UCSD-AML1 (cell line): ENCODE data around the gene GABRA5.
"Not testable (repeated sequence)": the region's sequence is repeated elsewhere in the genome, so short reads cannot be mapped to it uniquely, and the experiment has no call there.

Experiments used
- DNase-seq: peaks from one replicate; lab custom pipeline; 2025; ENCODE audit not compliant: unreplicated experiment; lab: John Stamatoyannopoulos, UW

The GABRA5 gene

DNA sequence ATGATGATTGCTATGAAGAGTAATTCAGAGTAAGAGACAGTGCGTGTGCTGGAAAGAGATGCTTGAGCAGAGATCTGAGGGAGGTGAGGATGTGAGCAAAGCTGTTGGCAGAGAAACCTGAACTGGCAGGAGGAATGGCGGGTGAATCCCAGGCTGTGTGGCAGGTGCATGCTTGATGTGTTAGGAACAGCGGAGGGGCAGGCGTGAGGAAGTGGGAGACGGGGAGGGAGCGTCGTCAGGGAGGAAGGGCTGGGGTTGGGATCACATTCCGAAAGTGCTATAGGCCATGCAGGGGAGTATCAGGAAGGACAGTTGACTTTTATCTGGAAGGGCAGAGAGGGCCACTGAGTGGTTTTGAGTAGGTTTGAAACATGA is 8.6 kb downstream of the GABRA5 start:
- no peak for DNase-seq

DNA sequence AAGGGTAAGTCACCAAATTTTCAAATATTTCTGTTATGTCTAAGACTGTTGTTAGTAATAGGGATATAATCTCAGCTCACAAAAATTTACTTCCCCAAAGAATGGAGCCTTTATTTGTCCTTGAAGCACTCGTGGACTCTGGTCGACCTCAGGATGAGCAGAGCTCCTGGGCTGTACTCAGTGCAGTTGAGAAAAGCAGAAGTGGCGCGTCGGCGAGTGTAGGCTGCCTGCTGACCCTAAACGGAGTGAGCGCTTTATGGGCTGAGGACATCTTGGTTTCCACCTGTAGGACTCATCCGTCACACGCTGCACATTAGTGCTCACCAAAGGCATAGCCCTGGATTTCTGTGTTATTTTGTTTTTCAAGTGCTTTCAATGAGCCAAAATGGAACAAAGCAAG is 11.0 kb downstream of the GABRA5 start:
- no peak for DNase-seq

DNA sequence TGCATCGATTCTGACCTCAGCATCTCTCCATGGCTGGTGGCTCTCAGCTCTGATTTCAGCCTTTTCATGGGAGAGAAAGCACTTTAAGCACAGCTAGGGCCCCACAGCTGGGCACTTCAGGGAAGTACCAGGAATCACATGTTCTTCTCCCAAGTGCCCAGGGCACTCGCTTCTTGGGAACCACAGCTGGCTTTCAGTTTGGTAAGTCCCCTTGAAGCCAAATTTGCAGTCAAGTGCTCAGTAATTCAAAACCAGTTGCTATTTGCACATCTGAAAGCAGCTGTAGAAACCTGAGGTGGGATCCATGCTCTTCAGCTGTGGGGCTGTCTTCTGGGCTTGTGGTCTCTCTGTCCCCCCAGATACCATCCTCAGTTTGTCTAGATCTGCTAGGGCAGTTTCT is 12.8 kb downstream of the GABRA5 start:
- no peak for DNase-seq

DNA sequence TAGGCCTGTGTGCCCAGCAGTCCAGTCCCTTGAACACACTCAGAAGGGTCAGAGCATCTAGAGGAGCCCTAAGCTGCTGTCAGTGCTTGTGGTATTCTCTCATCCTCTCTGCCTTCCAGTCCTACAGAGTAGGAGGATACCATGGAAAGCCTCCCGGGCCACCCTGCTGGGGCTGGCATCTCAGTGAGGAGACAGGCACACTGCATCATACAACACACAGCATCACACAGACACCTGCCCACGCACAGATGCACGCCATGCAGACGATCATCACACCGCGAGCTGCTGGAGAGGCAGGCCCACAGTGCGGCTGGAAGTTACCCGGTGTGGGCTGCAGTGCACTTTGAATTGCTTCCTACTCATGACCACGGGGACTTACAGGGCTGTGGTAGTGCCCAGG is 15.2 kb downstream of the GABRA5 start:
- DNase-seq: no peak

DNA sequence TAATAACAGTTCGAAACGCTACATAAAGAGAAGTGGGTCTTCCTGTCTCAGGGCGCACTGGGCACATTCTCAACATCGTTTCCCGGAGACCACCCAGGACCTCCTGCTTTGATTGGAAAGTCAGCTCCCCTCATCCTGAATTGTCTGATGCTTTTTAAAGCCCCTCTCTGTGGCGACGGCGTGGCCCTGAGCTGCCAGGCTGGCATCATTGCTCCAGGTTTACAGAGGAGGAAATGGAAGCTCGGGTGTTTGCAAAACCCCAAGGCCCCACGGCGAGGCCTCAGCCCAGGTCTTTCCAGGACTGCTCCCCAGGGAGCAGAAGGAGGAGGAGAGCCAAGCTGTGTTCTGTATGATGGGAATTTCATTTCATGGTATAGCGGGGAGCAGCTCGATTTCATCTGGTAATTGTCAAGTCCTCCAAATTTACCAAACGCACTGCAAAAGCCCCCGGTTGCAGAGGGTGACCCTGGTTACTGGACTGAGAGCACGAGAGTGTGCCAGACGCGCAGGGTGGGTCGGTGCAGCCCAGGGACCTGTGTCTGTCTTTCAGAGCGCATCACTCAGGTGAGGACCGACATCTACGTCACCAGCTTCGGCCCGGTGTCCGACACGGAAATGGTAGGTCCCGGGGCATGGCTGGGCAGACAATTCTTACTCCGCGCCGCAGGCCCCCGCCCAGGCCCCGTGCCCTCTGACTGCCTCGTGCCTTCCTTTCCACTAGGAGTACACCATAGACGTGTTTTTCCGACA is 15.9 kb downstream of the GABRA5 start:
- no peak for DNase-seq

DNA sequence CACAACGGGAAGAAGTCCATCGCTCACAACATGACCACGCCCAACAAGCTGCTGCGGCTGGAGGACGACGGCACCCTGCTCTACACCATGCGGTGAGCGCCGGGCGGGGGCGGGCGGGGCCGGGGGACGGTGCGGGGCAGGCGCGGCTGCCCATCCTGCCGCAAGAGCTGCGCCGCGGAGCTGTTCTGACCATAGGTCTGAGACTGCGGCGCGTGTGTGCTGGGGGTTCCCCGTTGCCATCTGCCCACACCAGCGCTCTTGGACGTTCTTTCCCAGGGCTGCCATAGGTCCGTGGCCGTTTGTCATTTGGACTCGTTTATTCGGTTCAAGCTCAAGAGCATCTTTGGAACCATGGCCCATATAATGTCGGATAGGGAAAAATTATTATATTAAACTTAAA is 16.6 kb downstream of the GABRA5 start:
- no peak for DNase-seq

DNA sequence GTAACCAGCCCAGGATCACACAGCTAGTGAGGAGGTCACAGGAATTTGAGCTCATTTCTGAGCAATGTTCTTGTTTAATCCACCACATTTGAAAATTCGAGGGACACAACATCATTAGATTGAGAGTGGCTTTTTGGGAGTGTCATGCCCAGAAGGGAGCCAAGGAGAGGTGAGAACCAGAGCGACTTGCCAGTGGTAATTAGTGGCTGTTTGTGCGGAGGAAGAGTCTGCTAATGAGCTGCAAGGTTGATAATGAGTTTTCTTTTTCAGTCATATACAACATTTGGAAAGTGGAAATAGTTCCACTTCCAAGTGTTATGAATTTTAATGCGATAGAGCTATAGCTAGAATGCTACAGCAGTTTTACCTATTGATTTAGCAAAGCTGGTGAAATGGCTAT is 19.7 kb downstream of the GABRA5 start:
- no peak for DNase-seq

DNA sequence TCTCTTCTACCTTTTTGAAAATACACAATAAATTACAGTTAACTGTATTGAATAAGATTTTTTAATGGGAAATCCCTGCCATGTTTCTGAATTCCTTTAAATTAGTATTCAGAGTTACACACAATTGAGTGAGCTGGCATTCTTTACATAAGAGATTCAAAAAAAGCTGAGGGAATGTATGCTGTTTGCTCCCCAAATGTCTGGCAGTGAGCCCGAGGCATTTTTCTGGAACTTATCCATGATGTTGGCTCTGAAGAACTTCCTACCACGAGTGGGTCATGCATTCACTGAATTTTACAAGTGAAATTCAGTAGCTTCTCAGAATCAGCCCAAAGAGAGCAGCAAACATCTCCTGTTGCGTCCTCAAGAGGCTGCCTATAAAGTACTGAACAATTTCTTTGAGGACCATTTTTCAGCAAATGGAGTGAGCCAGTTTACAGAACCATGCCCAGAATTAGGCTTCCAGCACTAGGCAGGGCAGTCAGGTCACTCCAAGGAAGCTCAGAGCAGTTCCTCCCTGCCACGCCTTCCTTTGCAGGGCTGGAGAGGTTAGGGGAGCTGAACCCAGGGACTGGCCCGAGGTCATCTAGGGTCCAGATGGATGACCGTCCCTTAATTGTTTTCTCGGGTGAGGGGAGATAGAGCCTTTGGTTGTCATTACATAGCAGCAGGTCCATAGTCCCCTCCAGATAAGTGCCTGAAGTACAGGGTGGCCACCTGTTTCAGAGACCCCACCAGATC is 21.2 kb downstream of the GABRA5 start:
- no peak for DNase-seq

DNA sequence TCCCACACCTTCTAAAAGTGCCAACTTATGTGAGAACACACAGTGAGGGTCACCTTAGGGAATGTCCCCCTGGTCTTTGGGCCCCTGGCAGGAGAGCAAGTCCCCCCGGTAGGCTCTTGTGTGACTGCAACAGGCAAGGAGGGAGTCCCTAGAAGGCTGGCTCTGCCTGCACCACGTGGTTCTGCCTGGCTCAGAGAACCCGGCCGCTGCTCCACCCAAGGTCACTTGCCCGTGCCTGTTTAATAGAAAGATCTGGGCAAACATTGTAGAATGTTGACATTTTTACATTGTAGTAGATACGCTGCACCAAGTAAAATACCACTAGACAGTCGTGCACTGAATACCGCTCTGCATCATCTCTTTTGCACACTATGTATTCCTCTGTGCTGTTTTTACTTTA is 21.9 kb downstream of the GABRA5 start:
- DNase-seq: no peak

DNA sequence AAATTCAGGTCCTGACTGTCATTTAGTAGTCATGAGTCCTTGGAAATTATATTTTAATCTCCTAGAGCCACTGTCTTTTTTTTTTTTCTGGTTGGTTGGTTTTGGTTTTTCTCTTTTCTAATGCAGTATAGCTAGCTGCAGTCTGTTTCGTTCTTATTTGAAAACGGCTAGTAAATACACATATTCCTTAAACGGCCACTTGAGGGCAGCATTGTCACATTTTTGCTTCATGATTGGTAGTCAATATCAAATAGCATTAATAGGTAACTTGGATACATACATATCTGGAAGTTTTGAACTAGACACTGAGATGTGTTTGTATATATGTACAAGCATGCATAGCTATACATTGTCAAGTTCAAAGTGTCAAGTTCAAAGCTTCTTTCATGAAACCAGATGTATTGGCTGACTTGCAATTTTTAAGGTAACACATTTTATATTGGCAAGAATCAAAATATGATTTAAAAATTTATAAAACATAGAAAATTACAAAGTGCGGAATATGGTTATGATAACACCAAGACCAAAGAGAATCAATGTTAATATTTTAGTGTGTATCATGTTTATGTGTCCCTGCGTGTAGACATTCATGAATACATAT is 22.5 kb downstream of the GABRA5 start:
- peak; percentile 13 for DNase-seq

DNA sequence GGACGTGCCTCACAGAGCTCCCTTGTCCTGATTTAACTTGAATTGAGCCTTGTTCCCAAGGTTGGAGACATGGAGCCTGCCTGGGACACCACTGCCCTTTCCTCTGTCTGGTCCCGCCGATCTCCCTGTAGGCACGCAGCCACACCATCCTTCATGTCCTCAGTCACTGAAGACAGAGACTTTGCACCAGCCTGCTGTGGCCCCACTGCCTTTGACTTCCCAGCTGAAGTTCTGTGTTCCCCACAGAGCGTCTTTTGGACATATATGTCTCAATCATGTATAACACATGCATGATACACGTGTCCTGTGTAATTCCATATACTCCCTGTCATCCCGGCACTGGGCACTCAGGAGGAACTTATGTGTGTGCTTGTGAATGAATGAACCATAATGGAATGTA is 23.6 kb downstream of the GABRA5 start:
- no peak for DNase-seq

DNA sequence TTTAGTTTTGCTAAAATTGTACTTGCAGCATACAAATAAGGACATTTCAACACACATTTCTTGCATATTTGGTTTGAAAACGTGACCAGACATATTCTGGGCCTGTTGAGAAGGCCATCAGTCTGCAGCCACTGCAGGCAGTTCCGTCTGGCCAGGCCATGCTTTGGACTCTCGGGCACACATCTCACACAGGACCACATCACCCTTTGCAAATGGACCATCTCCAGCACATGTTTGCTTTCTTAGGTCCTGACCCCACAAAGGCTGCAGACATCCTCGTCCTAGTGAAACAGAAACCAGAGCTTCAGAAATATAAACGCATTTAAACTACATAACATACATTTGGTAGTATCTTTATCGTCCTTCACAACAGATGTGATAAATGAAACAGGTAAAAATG is 24.1 kb downstream of the GABRA5 start:
- no peak for DNase-seq

DNA sequence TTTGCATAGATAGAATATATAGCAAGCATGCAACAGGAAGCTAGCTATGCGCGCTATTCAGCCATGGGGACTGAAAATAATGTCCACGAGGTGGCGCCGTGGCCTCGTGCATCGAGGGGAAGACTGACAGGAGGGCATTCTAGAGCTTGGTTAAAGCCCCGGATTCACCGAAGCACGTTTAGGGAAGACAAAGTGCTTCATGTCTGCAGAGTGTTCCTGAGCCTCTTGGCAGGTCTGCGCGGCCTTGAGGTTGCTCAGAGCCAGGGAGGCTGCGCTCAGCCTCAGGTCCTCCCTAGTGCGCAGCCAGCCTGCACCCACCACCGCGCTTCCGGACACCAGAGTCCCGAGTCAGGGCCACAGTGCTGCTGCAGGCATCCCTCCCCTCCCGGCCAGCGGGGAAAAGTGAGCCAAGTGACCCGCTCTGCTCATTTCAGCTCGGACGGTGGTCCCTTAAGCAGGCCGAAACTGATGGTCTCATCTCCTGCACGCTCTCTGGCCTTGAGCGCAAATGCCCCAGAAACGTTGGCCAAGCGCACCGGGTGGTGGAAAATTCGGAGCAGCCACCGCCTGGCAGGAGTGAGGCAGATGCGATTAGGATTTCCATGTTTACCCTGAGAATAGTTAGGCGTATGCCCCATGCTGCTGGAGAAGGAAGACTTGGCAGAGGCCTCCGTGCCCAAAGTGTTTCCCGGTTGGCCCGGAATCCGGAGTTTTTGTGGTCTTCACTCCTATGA is 24.8 kb downstream of the GABRA5 start:
- peak; percentile 53 for DNase-seq

DNA sequence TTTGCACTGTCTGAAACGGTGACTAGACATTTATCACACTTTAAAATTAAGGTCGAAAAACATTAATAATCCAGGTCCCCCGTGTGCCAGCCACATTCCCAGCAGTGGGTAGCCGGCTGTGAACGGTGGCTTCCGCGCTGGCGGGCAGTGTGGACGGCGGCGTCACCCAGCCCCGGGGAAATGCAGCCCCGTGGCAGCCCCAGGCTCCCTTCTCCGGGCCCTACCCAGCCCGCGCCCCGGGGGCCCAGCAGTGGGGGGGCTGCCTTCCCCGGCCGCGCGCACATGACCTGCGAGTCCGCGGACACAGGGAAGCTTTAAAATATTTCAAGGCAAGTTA is 25.3 kb downstream of the GABRA5 start:
- DNase-seq: no peak

DNA sequence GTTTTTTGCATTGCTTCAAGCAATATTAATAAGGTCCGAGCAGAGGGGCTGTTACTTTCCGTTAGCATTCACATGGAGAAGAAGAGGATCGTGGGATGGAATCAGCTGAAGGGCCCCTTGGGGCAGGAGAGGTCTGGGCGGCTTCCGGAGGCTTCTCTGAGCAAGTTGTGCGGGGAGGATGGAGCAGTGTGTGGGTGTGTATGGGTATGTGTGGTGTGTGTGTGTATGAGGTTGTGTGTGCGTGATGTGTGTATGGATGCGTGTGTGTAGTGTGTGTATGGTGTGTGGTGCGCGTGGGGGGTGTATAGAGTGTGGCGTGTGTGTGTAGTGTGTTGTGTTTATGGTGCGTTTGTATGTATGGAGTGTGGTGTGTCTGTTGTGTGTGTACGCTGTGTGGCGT is 25.8 kb downstream of the GABRA5 start:
- no peak for DNase-seq

DNA sequence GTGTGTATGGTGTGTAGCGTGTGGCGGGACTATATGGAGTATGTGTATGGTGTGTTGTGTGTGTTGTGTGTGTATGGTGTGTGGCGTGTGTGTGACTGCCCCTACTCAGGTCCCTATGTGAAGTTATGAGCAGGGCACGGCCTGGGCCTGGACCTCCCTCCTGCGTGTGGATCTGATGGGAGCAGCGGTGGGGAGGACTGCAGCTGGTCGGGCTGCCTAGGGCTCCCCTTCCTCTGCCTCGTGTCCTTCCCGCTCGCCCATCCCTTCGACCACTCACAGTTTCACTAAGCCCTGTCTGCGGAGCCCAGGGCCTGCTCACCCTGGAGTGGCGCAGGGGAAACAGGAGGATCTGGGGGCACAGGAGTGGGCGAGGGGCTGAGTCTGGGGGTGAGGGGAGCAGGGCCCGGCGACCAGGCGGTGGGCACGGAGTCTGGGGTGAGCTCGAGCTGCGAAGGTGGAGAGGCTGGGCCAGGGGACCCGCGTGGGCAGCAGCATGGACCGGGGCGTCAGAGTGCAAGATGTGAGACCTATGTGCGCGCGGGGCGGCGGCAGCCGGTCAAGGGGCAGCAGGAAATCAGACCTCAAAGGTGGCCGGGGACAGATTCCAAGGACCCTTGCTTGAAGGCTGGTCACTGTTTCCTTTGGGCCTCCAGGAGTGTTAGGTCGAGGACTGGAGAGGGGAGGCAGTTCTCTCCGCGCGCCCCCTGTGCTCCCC is 26.6 kb downstream of the GABRA5 start:
- DNase-seq: no peak

DNA sequence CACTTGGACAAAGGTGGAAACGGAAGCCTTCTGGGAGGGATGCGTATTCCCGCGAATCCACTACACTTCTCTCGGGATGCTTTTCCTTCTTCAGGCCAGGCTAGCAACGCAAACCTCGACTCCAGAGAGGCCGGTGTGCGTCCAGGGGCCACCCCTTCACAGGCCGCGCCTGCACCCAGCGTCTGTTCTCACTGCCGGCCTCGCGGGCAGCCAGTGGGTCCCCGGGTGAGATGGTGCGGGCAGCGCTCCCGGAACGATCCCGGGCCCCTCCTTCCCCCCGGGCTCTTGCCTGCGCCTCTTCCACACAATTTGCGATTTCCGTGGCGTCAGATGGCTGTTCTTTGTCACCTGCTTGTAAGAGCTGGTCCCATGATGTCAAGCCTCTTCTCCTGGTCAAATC is 27.3 kb downstream of the GABRA5 start:
- no peak for DNase-seq

DNA sequence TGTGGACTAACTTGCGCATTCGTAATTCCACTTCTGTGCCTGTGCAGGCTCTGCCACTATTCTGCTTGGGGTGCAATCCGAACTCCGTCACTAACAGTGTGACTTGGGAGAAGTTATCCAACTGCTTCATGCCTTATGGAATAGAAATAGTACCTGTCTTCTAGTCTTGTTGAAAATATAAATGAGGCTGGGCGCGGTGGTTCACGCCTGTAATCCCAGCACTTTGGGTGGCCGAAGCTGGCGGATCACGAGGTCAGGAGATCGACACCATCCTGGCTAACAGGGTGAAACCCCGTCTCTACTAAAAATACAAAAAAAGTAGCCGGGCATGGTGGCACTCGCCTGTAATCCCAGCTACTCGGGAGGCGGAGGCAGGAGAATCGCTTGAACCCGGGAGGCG is 28.5 kb downstream of the GABRA5 start:
- DNase-seq: not testable (repeated sequence)

DNA sequence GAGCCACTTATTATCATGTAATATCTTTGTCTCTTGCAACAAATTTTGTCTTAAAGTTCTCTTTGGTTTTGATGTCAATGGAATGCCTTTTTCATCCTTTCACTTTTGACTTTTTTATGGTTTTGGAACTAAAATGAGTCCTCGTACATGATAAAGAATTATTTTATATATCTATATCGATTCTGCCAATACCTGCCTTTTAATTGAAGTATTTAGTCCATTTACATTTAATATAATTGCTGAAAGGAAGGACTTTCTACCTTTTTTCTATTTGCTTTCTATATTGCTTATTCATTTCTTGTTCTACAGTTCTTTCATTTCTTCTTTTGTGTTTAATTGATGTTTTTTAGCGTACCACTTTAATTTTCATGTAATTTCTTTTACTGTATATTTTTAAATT is 32.8 kb downstream of the GABRA5 start:
- DNase-seq: no peak

DNA sequence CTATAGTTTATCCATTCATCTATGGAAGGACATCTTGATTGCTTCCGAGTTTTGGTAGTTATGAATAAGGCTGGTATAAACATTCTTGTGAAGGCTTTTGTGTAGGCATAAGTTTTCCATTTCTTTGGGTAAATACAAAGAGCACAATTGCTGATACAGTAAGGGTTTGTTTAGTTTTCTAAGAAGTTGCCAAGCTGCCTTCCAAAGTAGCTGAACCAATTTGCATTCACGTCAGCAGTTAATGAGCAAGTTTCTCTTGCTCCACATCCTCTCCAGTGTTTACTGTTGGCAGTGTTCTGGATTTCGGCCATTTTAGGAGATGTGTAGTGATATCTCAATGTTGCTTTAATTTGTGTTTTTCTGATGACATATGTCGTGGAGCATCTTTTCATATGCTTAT is 34.2 kb downstream of the GABRA5 start:
- DNase-seq: no peak

DNA sequence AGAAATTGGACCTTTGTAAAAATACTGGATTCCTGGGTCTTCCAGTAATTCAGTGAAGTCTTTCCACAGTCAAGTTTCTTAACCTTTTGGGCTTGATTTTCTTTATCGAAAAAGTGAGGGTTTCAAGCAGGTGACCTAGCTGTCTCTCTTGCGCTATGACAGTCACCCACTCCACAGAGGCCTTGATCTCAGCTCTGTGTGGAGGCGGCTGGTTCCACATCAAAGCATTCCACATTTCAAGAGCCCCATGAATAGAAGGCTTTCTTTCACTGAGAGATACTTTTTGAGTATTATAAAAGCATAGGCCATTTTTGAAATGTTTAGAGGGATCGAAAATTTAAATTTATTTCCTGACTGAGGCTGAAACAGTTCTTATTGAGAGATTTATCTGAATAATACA is 43.9 kb downstream of the GABRA5 start:
- DNase-seq: no peak
